H1 (cell line): Measurements from ENCODE around the gene CYP2S1. TPM values are rescaled to one million over a fixed set of nuclear protein-coding genes. Genes with fewer than 3 reads are reported as not detected.

Experiments used
- CTCF ChIA-PET: fragments of 300-600 bp; sonication (Branson Sonifier 250); formaldehyde crosslinking; loops from one replicate; lab custom pipeline; 2021; ENCODE audit not compliant: partially characterized antibody; lab: Charles Lee
- POLR2A ChIA-PET: fragments of 300-600 bp; sonication (Branson Sonifier 250); formaldehyde crosslinking; loops from one replicate; lab custom pipeline; 2021; ENCODE audit warnings: inconsistent platforms; ENCODE audit not compliant: partially characterized antibody; lab: Charles Lee
- DNase-seq, 2 experiments: peaks; one replicate each; pipeline versions ENCODE4 v3.0.0 to v3.0.0-alpha.2; 2010 to 2022; ENCODE audit warnings: low spot score in 2 of 2, low read depth in 1 of 2, mixed read lengths in 1 of 2
- FAIRE-seq: peaks from 2 replicates; lab custom pipeline; 2011; peaks lifted over from hg19 to GRCh38; lab: Jason Lieb, UNC
- H2AFZ ChIP-seq: 2 replicates; pipeline ENCODE4 v1.8.1; 2012; ENCODE audit warnings: low read length, inconsistent platforms
- H2AK5ac ChIP-seq: 2 replicates; pipeline ENCODE4 v1.6.1; 2013; ENCODE audit warnings: low read depth, low read length
- H2BK120ac ChIP-seq: replicated peaks from 2 replicates; pipeline ENCODE3; 2013; ENCODE audit warnings: low read depth, low read length, inconsistent platforms
- H2BK12ac ChIP-seq: 2 replicates; pipeline ENCODE4 v1.6.1; 2013; ENCODE audit warnings: low read depth, low read length
- H2BK15ac ChIP-seq: 2 replicates; pipeline ENCODE4 v1.6.1; 2013; ENCODE audit warnings: low read length
- H2BK20ac ChIP-seq: 2 replicates; pipeline ENCODE4 v1.6.1; 2013; ENCODE audit warnings: low read length
- H2BK5ac ChIP-seq: 2 replicates; pipeline ENCODE4 v1.6.1; 2013; ENCODE audit warnings: low read depth, low read length
- H3K14ac ChIP-seq: 2 replicates; pipeline ENCODE4 v1.6.1; 2013; ENCODE audit warnings: inconsistent platforms; ENCODE audit not compliant: insufficient read length
- H3K18ac ChIP-seq: 2 replicates; pipeline ENCODE4 v1.6.1; 2013; ENCODE audit warnings: low read length; ENCODE audit errors: extremely low read depth
- H3K23ac ChIP-seq: 2 replicates; pipeline ENCODE4 v1.6.1; 2013; ENCODE audit warnings: inconsistent platforms; ENCODE audit not compliant: insufficient read length
- H3K23me2 ChIP-seq: 2 replicates; pipeline ENCODE4 v1.6.1; 2013; ENCODE audit warnings: low read depth, low read length
- H3K27ac ChIP-seq: 2 replicates; pipeline ENCODE4 v1.6.1; 2011; ENCODE audit warnings: low read depth, low read length, inconsistent platforms
- H3K27me3 ChIP-seq, 4 experiments: replicated peaks in 1 of 4; 1 replicate in 1 of 4; 2 replicates in 3 of 4; pipeline versions ENCODE4 v1.6.1 to v1.8.1; 2011 to 2013; ENCODE audit warnings: low read length in 3 of 4, mild to moderate bottlenecking in 3 of 4, inconsistent platforms in 2 of 4, mixed read lengths in 2 of 4, moderate library complexity in 1 of 4; ENCODE audit not compliant: control insufficient read depth in 3 of 4, insufficient read depth in 3 of 4; ENCODE audit errors: extremely low read depth in 1 of 4
- H3K36me3 ChIP-seq, 4 experiments: 2 replicates each; pipeline versions ENCODE4 v1.6.1 to v1.8.1; 2011 to 2013; ENCODE audit warnings: mild to moderate bottlenecking in 4 of 4, low read length in 3 of 4, moderate library complexity in 2 of 4, control low read depth in 1 of 4, inconsistent platforms in 1 of 4; ENCODE audit not compliant: insufficient read depth in 4 of 4, control insufficient read depth in 2 of 4
- H3K4ac ChIP-seq: replicated peaks from 2 replicates; pipeline ENCODE3; 2013; ENCODE audit warnings: low read length, low read depth, mixed read lengths, inconsistent platforms; ENCODE audit not compliant: insufficient read length
- H3K4me1 ChIP-seq, 4 experiments: replicated peaks in 1 of 4; 1 replicate in 1 of 4; 2 replicates in 3 of 4; pipeline versions ENCODE4 v1.6.1 to v1.8.1; 2011 to 2013; ENCODE audit warnings: low read length in 3 of 4, inconsistent platforms in 2 of 4, mixed read lengths in 1 of 4; ENCODE audit not compliant: insufficient read depth in 4 of 4, control insufficient read depth in 3 of 4
- H3K4me2 ChIP-seq, 2 experiments: 2 replicates each; pipeline versions ENCODE4 v1.6.1 to v1.8.1; 2011 to 2013; ENCODE audit warnings: low read depth in 2 of 2, low read length in 2 of 2, control low read depth in 1 of 2, inconsistent platforms in 1 of 2, mild to moderate bottlenecking in 1 of 2; ENCODE audit not compliant: insufficient read depth in 1 of 2
- H3K4me3 ChIP-seq, 4 experiments: fragments of 200-600, 300-600 bp in 1 of 4; sonication (generic), shearing (Covaris generic), sonication (Bioruptor Twin) in 1 of 4; 2 replicates each; pipeline versions ENCODE4 v1.5.1 to v1.8.1; 2011 to 2016; ENCODE audit warnings: low read length in 4 of 4, low read depth in 3 of 4, control low read depth in 2 of 4, inconsistent platforms in 2 of 4, mild to moderate bottlenecking in 2 of 4, mixed read lengths in 1 of 4, moderate library complexity in 1 of 4; ENCODE audit not compliant: insufficient read depth in 2 of 4; ENCODE audit errors: extremely low read depth in 1 of 4
- H3K56ac ChIP-seq: replicated peaks from 2 replicates; pipeline ENCODE3; 2013; ENCODE audit warnings: low read depth, mild to moderate bottlenecking, mixed read lengths, low read length, inconsistent platforms; ENCODE audit not compliant: insufficient read length
- H3K79me1 ChIP-seq: 2 replicates; pipeline ENCODE4 v1.6.1; 2013; ENCODE audit warnings: low read depth, low read length, control low read depth
- H3K79me2 ChIP-seq, 2 experiments: 2 replicates each; pipeline versions ENCODE4 v1.6.1 to v1.8.1; 2012 to 2013; ENCODE audit warnings: low read length in 2 of 2, mild to moderate bottlenecking in 2 of 2, inconsistent platforms in 1 of 2; ENCODE audit not compliant: insufficient read depth in 2 of 2, control insufficient read depth in 1 of 2
- H3K9ac ChIP-seq, 4 experiments: replicated peaks in 1 of 4; 1 replicate in 1 of 4; 2 replicates in 3 of 4; pipeline versions ENCODE4 v1.6.1 to v1.8.1; 2011 to 2013; ENCODE audit warnings: low read depth in 3 of 4, low read length in 3 of 4, control low read depth in 2 of 4, mild to moderate bottlenecking in 2 of 4, moderate library complexity in 2 of 4, inconsistent platforms in 1 of 4; ENCODE audit errors: extremely low read depth in 1 of 4
- H3K9me3 ChIP-seq, 2 experiments: 2 replicates each; pipeline versions ENCODE4 v1.6.1 to v1.8.1; 2012 to 2013; ENCODE audit warnings: mild to moderate bottlenecking in 2 of 2, moderate library complexity in 2 of 2, control low read depth in 1 of 2, inconsistent platforms in 1 of 2, low read depth in 1 of 2, low read length in 1 of 2, mixed read lengths in 1 of 2; ENCODE audit not compliant: insufficient read depth in 2 of 2
- H4K20me1 ChIP-seq, 2 experiments: replicated peaks in 1 of 2; 2 replicates each; pipeline versions ENCODE3 to v1.8.1; 2011 to 2013; ENCODE audit warnings: inconsistent platforms in 2 of 2, low read length in 2 of 2, mild to moderate bottlenecking in 1 of 2; ENCODE audit not compliant: insufficient read depth in 2 of 2, control insufficient read depth in 1 of 2
- H4K5ac ChIP-seq: 2 replicates; pipeline ENCODE4 v1.6.1; 2013; ENCODE audit warnings: low read length, low read depth, mixed read lengths, inconsistent platforms; ENCODE audit not compliant: insufficient read length
- H4K8ac ChIP-seq: 2 replicates; pipeline ENCODE4 v1.8.0; 2013; ENCODE audit warnings: mild to moderate bottlenecking, moderate library complexity, low read length, inconsistent platforms; ENCODE audit not compliant: insufficient read depth; ENCODE audit errors: extremely low read depth
- H4K91ac ChIP-seq: replicated peaks from 2 replicates; pipeline ENCODE3; 2013; ENCODE audit warnings: low read length, mixed read lengths, inconsistent platforms; ENCODE audit not compliant: insufficient read length
- EP300 ChIP-seq, 2 experiments: IDR thresholded peaks; 1 replicate in 1 of 2; 2 replicates in 1 of 2; pipeline ENCODE4 v1.6.1; 2011 to 2012; ENCODE audit warnings: low read depth in 2 of 2, low read length in 2 of 2, mild to moderate bottlenecking in 2 of 2, borderline replicate concordance in 1 of 2, inconsistent platforms in 1 of 2, moderate library complexity in 1 of 2
- HDAC2 ChIP-seq, 2 experiments: fragments of 300-600 bp in 1 of 2; sonication (generic) in 1 of 2; IDR thresholded peaks; 2 replicates each; pipeline ENCODE4 v1.6.1; 2011 to 2012; ENCODE audit warnings: low read depth in 2 of 2, low read length in 2 of 2, mild to moderate bottlenecking in 2 of 2, moderate library complexity in 2 of 2, borderline replicate concordance in 1 of 2, inconsistent platforms in 1 of 2
- KDM4A ChIP-seq: IDR thresholded peaks from one replicate; pipeline ENCODE4 v1.7.1; 2012; ENCODE audit warnings: low read depth, mild to moderate bottlenecking, moderate library complexity, low read length, inconsistent platforms; ENCODE audit not compliant: severe bottlenecking
- POU5F1 ChIP-seq: IDR thresholded peaks from 2 replicates; pipeline ENCODE4 v1.6.1; 2011; ENCODE audit warnings: low read depth, mild to moderate bottlenecking, low read length, moderate library complexity
- SIN3A ChIP-seq, 2 experiments: IDR thresholded peaks in 1 of 2; conservative IDR thresholded peaks in 1 of 2; 2 replicates each; pipeline ENCODE4 v1.6.1; 2011 to 2012; ENCODE audit warnings: low read length in 2 of 2, improper control_type of control experiment in 1 of 2, low read depth in 1 of 2, mild to moderate bottlenecking in 1 of 2
- TAF1 ChIP-seq: IDR thresholded peaks from 2 replicates; pipeline ENCODE4 v1.6.1; 2011; ENCODE audit warnings: mild to moderate bottlenecking, low read depth, low read length
- WGBS, 2 experiments: shearing (Covaris generic) in 1 of 2; methylation state at CpG; one replicate each; pipeline versions ENCODE4 v1.1.6 to v1.1.7; 2013 to 2015; ENCODE audit warnings: low lambda C conversion rate in 2 of 2, mixed read lengths in 2 of 2, inconsistent platforms in 1 of 2, low coverage in 1 of 2, missing lambda C conversion rate in 1 of 2; ENCODE audit not compliant: insufficient replicate concordance in 2 of 2, insufficient coverage in 1 of 2, insufficient read length in 1 of 2; ENCODE audit errors: extremely low coverage in 1 of 2, missing lambda C conversion rate in 1 of 2; 5-methylcytosine and 5-hydroxymethylcytosine counted together
- long read RNA-seq, 2 experiments: library from RNA in 1 of 2; library from capped mRNA in 1 of 2; stranded (forward); transcript quantifications; one replicate each; pipeline ENCODE4 v2.0.0, GENCODE V29; 2021; ENCODE audit warnings: inconsistent platforms in 1 of 2
- polyA minus RNA-seq, 3 experiments: library from RNA; depleted of rRNA, polyadenylated mRNA; stranded (reverse); fragments of >200 nt; gene quantifications; 1 replicate in 2 of 3; 2 replicates in 1 of 3; pipeline ENCODE4 v1.2.3, GENCODE V29; 2011
- polyA plus RNA-seq, 7 experiments: library from polyadenylated mRNA; depleted of rRNA in 3 of 7; stranded (reverse) in 5 of 7; unstranded in 2 of 7; fragments of >200 nt in 5 of 7; fragments of 200-250 nt in 2 of 7; gene quantifications; 1 replicate in 5 of 7; 2 replicates in 1 of 7; 4 replicates in 1 of 7; pipeline versions ENCODE4 v1.2.1 to v1.2.3, GENCODE V29; 2011 to 2013; ENCODE audit warnings: missing spikeins in 2 of 7, mixed read lengths in 2 of 7
- total RNA-seq: library from RNA; stranded (reverse); fragmentation: NEBNext Ultra II Directional; extraction: Animal tissue kit (Norgen Biotek cat#: 25700); gene quantifications from 2 replicates; pipeline ENCODE4 v1.2.1, GENCODE V29; 2021

Gene CYP2S1
- 245 and 267 TPM in 2 replicates for total RNA-seq
- polyA plus RNA-seq (2011; rRNA removed), result 97.9 and 210 TPM in 2 replicates
- 52.4 TPM for polyA plus RNA-seq (2011; cell fraction: cytosol; rRNA removed)
- 157 TPM for polyA plus RNA-seq (2011; cell fraction: nucleus; rRNA removed)
- 214 to 243 TPM (median 222 TPM) in 4 replicates for polyA plus RNA-seq (2012, experiment 1 of 2)
- polyA plus RNA-seq (2012, experiment 2 of 2), result 261 TPM
- polyA plus RNA-seq (2013, experiment 1 of 2), result 325 TPM
- 381 TPM for polyA plus RNA-seq (2013, experiment 2 of 2)
- polyA minus RNA-seq (2011; rRNA and poly(A)+ RNA removed), result 53.2 and 95.0 TPM in 2 replicates
- polyA minus RNA-seq (2011; cell fraction: cytosol; rRNA and poly(A)+ RNA removed), result 96.9 TPM
- polyA minus RNA-seq (2011; cell fraction: nucleus; rRNA and poly(A)+ RNA removed), result 50.5 TPM
- long read RNA-seq, experiment 1, transcript CYP2S1-201 (9 exons, 2,782 nt), result major isoform, 93 of 352 reads
- long read RNA-seq, experiment 1, partial matches to known transcripts, result 226 of 352 reads
- long read RNA-seq, experiment 1, other reads (novel, unspliced or antisense), result 32 of 352 reads
- long read RNA-seq, experiment 2, partial matches to known transcripts, result 3 of 7 reads
- long read RNA-seq, experiment 2, other reads (novel, unspliced or antisense), result 4 of 7 reads

GRCh38 chr19:41192574-41193429 lies at the start of gene CYP2S1:
Gene CYP2S1, plus strand, starts transcription at chr19:41193219. Its CDS starts 46 bp downstream, at chr19:41193265.
- H3K79me1 ChIP-seq, result peaks cover 11% of the 10 kb centered on the region
- no peaks in the 10 kb centered on the region for H3K27me3 ChIP-seq
- CTCF ChIA-PET, result interaction anchor here (0.7 to 3.8 kb wide), 5 partner anchors 11 to 56 kb away, joined by 3 to 24 read pairs (median 3); no protein-coding TSS in a partner anchor
- H2BK12ac ChIP-seq, result peak within 1 kb of the TSS; percentile 61; the same call in 1 of the 2 replicates
- peaks cover 11 to 35% (median 18%) of the 10 kb centered on the region in 4 experiments; a peak in 7 of 8 replicates for H3K36me3 ChIP-seq
- 4% methylated on average over 49 of the region's 58 CpGs; no CpG with 5 or more reads in 1 of the 2 experiments for WGBS, 2 experiments
- H4K5ac ChIP-seq, result peak within 1 kb of the TSS; percentile 69
- H3K56ac ChIP-seq, result peak within 1 kb of the TSS; percentile 91
- H2BK20ac ChIP-seq, result peak within 1 kb of the TSS; percentile 80; the same call in 1 of the 2 replicates
- H2AK5ac ChIP-seq, result no peak within 1 kb of the TSS
- H3K9ac ChIP-seq, result peak within 1 kb of the TSS; percentile 54 to 80 (median 69)
- H3K23ac ChIP-seq, result no peak within 1 kb of the TSS
- peak within 1 kb of the TSS; percentile 87 for H3K4ac ChIP-seq
- H3K23me2 ChIP-seq, result peaks cover 19% of the 10 kb centered on the region
- peak within 1 kb of the TSS; percentile 65; the same call in 1 of the 2 replicates for H3K27ac ChIP-seq
- peaks cover 13 to 26% (median 20%) of the 10 kb centered on the region in 4 experiments for H3K4me1 ChIP-seq
- peak within 1 kb of the TSS; percentile 89 for H3K18ac ChIP-seq
- H3K4me3 ChIP-seq, result peak within 1 kb of the TSS; percentile 72 to 93 (median 80)
- H2BK15ac ChIP-seq, result peak within 1 kb of the TSS; percentile 93; the same call in 1 of the 2 replicates
- no peaks in the 10 kb centered on the region for H3K9me3 ChIP-seq
- H4K8ac ChIP-seq, result peak within 1 kb of the TSS; percentile 6; the same call in 1 of the 2 replicates
- H3K14ac ChIP-seq, result peak within 1 kb of the TSS; percentile 32
- POLR2A ChIA-PET, result interaction anchor here (0.7 to 3.0 kb wide), 13 partner anchors 10 to 118 kb away, joined by 3 to 24 read pairs (median 4); partner anchors contain the start of genes AXL and HNRNPUL1
- peak within 1 kb of the TSS; percentile 2 for H2BK120ac ChIP-seq
- DNase-seq, result peak in 1 of 2 experiments; percentile 85
- peak within 1 kb of the TSS; percentile 49 for H4K91ac ChIP-seq
- H3K4me2 ChIP-seq, result peak within 1 kb of the TSS; percentile 79 to 90
- no peak within 1 kb of the TSS for H2AFZ ChIP-seq
- peak within 1 kb of the TSS; percentile 8 for H2BK5ac ChIP-seq
- H4K20me1 ChIP-seq, result peaks cover 2 to 18% of the 10 kb centered on the region in 2 experiments
- no peak for FAIRE-seq
- peaks cover 10 to 60% of the 10 kb centered on the region in 2 experiments for H3K79me2 ChIP-seq
- TF ChIP-seq TAF1 (peak; percentile 71; the same call in 1 of the 2 replicates), KDM4A (peak; percentile 35), HDAC2 (IDR thresholded peaks at IDR 0.05; ENCODE audit: borderline replicate concordance in 1 of 2, low read depth in 2 of 2, low read length in 2 of 2) (peak in 1 of 2 experiments; percentile 72; a peak in 1 of 4 replicates), POU5F1 (no peak), EP300 (IDR thresholded peaks at IDR 0.05; ENCODE audit: borderline replicate concordance in 1 of 2, low read depth in 2 of 2, low read length in 2 of 2) (peak in 1 of 2 experiments; percentile 20; a peak in 1 of 3 replicates), SIN3A (conservative IDR thresholded peaks at IDR 0.05 in 1 of 2, IDR thresholded peaks at IDR 0.05 in 1 of 2; ENCODE audit: low read depth in 1 of 2, low read length in 2 of 2) (peak in 1 of 2 experiments; percentile 19; a peak in 1 of 4 replicates)
